ENCODE measurements around the gene ADRB2.

Gene ADRB2

GRCh38 chr5:148786456-148786855 lies 40.0 kb upstream of the ADRB2 start:
- H2AFZ ChIP-seq (ENCODE audit: low read depth, low read length, severe bottlenecking) = no peak overlapping the region
- no peak overlapping the region for H3K27ac ChIP-seq (ENCODE audit: low read depth, low read length)
- H4K20me1 ChIP-seq (ENCODE audit: low read depth, low read length) = no peaks in the 10 kb centered on the region
- no peak overlapping the region for H3K9ac ChIP-seq (ENCODE audit: low read length)
- no peaks in the 10 kb centered on the region for H3F3A ChIP-seq (ENCODE audit: insufficient read depth)
- no peak overlapping the region for H3K4me2 ChIP-seq (ENCODE audit: low read depth, low read length, poor library complexity, severe bottlenecking)
- H3K9me3 ChIP-seq (ENCODE audit: insufficient read depth, low read length) = no peaks in the 10 kb centered on the region
- no peak overlapping the region for H3K4me3 ChIP-seq (ENCODE audit: insufficient read depth, low read length, poor library complexity, severe bottlenecking)
- no peaks in the 10 kb centered on the region for H3K36me3 ChIP-seq (ENCODE audit: low read length)
- TF ChIP-seq EZH2phosphoT487 (conservative IDR thresholded peaks at IDR 0.05; ENCODE audit: low read length) (no peak), CTCF (IDR thresholded peaks at IDR 0.05; ENCODE audit: insufficient read depth, low read length, poor library complexity, severe bottlenecking) (no peak)
- no peaks in the 10 kb centered on the region for H3K9me2 ChIP-seq (replicated peaks; ENCODE audit: insufficient read depth, low read length)
- H3K27me3 ChIP-seq (ENCODE audit: low read length) = no peaks in the 10 kb centered on the region
- H3K79me2 ChIP-seq (ENCODE audit: insufficient read depth, low read length) = no peaks in the 10 kb centered on the region

GRCh38 chr5:148788636-148789035 lies 37.8 kb upstream of the ADRB2 start:
- Histone ChIP-seq H3K27me3 (ENCODE audit: low read length) (no peaks in the 10 kb centered on the region), H3K79me2 (ENCODE audit: insufficient read depth, low read length) (no peaks in the 10 kb centered on the region), H3K27ac (ENCODE audit: low read depth, low read length) (no peak overlapping the region), H3K4me3 (ENCODE audit: insufficient read depth, low read length, poor library complexity, severe bottlenecking) (no peak overlapping the region), H3K9ac (ENCODE audit: low read length) (no peak overlapping the region), H4K20me1 (ENCODE audit: low read depth, low read length) (no peaks in the 10 kb centered on the region), H3K4me2 (ENCODE audit: low read depth, low read length, poor library complexity, severe bottlenecking) (no peak overlapping the region), H3K9me2 (replicated peaks; ENCODE audit: insufficient read depth, low read length) (no peaks in the 10 kb centered on the region), H3F3A (ENCODE audit: insufficient read depth) (no peaks in the 10 kb centered on the region), H2AFZ (ENCODE audit: low read depth, low read length, severe bottlenecking) (no peak overlapping the region), H3K9me3 (ENCODE audit: insufficient read depth, low read length) (no peaks in the 10 kb centered on the region), H3K36me3 (ENCODE audit: low read length) (no peaks in the 10 kb centered on the region)
- TF ChIP-seq CTCF (IDR thresholded peaks at IDR 0.05; ENCODE audit: insufficient read depth, low read length, poor library complexity, severe bottlenecking) (no peak), EZH2phosphoT487 (conservative IDR thresholded peaks at IDR 0.05; ENCODE audit: low read length) (no peak)

- Histone ChIP-seq H3F3A (ENCODE audit: insufficient read depth) (no peaks in the 10 kb centered on the region), H3K27me3 (ENCODE audit: low read length) (no peaks in the 10 kb centered on the region), H3K9me3 (ENCODE audit: insufficient read depth, low read length) (no peaks in the 10 kb centered on the region), H3K79me2 (ENCODE audit: insufficient read depth, low read length) (no peaks in the 10 kb centered on the region), H3K4me3 (ENCODE audit: insufficient read depth, low read length, poor library complexity, severe bottlenecking) (no peak overlapping the region), H3K9ac (ENCODE audit: low read length) (no peak overlapping the region), H3K27ac (ENCODE audit: low read depth, low read length) (no peak overlapping the region), H3K36me3 (ENCODE audit: low read length) (no peaks in the 10 kb centered on the region), H4K20me1 (ENCODE audit: low read depth, low read length) (no peaks in the 10 kb centered on the region), H2AFZ (ENCODE audit: low read depth, low read length, severe bottlenecking) (no peak overlapping the region), H3K4me2 (ENCODE audit: low read depth, low read length, poor library complexity, severe bottlenecking) (no peak overlapping the region), H3K9me2 (replicated peaks; ENCODE audit: insufficient read depth, low read length) (no peaks in the 10 kb centered on the region)
- TF ChIP-seq EZH2phosphoT487 (conservative IDR thresholded peaks at IDR 0.05; ENCODE audit: low read length) (no peak), CTCF (IDR thresholded peaks at IDR 0.05; ENCODE audit: insufficient read depth, low read length, poor library complexity, severe bottlenecking) (no peak)
Observed at GRCh38 chr5:148790545-148791333, 35.7 kb upstream of the ADRB2 start.
